ENCODE results near the gene ZNF385A.

GRCh38 chr12:54378796-54379397 is 5.6 kb downstream of the ZNF385A start:
- TF ChIP-seq CTCF (IDR thresholded peaks at IDR 0.05; ENCODE audit: insufficient read depth, low read depth, low read length) (no peak), EZH2 (IDR thresholded peaks at IDR 0.05; ENCODE audit: insufficient read depth, low read length) (no peak)
